Activated T-helper 1 cell treated with anti-CD3 and anti-CD28 coated beads, Interleukin-12 subunit alpha, Interleukin-12 subunit beta, Interleukin-2, Interleukin-4 antibody, amounts not matched to agents 30 ng/mL and 10 ng/mL and 1 ng/mL, durations not matched to agents 14 hours and 24 hours and 36 hours (primary cell): ENCODE data around the gene NOP9. TPM values are rescaled to one million over a fixed set of nuclear protein-coding genes. Genes with fewer than 3 reads are reported as not detected.

Source experiments
- DNase-seq: peaks from one replicate; pipeline ENCODE4 v3.0.0; 2021; ENCODE audit warnings: low spot score
- H3K27ac Mint-ChIP-seq: one replicate; pipeline ENCODE4 v1.8.0; 2021; ENCODE audit warnings: mild to moderate bottlenecking, mixed read lengths
- H3K27me3 Mint-ChIP-seq: one replicate; pipeline ENCODE4 v1.8.0; 2022; ENCODE audit warnings: mild to moderate bottlenecking, moderate library complexity, mixed read lengths; ENCODE audit not compliant: insufficient read depth
- H3K36me3 Mint-ChIP-seq: one replicate; pipeline ENCODE4 v1.8.0; 2021; ENCODE audit warnings: low read depth, mixed read lengths
- H3K4me1 Mint-ChIP-seq: one replicate; pipeline ENCODE4 v1.8.0; 2021; ENCODE audit warnings: low read depth, mixed read lengths
- H3K4me3 Mint-ChIP-seq: one replicate; pipeline ENCODE4 v1.8.0; 2021; ENCODE audit warnings: mild to moderate bottlenecking, moderate library complexity, mixed read lengths
- H3K9me3 Mint-ChIP-seq: one replicate; pipeline ENCODE4 v1.8.0; 2021; ENCODE audit warnings: mixed read lengths
- intact Hi-C: fragments of 100-400 bp; cut with micrococcal nuclease; formaldehyde crosslinking; loops from one replicate; pipeline ENCODE4 v1.15.1; 2024
- total RNA-seq: library from RNA; stranded (reverse); gene quantifications from 2 replicates; pipeline ENCODE4 v1.2.3, GENCODE V29; 2022

Gene NOP9
- total RNA-seq, 1 donor from 2014 or later = 49.3 TPM

DNA sequence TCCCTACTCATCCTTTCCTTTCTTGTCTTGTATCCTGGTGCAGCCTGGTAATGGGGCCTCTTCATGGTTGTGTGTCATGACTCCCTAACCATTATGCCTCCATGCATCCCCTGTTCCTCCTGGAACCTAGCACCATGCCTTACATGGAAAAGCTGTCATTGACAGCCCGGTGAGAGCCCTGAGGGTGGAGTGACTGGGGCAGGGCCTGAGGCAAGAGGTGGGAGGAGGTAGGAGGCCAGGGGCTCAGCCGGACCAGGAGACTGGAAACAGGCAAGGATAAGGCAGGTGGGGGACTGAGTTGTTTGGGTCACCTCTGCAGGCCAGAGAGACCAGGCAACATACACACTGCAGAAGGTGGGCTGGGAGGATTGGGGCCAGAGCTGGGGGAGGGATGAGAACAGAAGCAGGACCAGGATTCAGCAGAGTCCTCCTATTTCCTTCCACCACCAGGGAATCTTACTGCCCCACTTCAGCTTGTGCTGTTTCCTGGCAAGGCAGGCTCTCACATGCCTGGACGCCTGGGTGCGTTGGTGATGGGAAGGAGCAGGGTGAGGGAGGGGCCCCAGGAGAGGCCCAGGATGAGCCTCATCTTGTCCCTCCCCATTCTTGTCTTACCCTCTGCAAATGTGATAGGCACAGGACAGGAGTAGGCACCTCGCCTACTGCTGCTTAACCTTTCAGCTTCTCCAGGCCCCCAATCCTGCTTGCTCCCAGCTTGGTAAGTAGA is 10.1 kb downstream of the NOP9 start, which contains the start of gene LTB4R2:
Gene LTB4R2 (plus strand): TSS at position 603 of the 727 bp plus-strand sequence. CDS start 525 bp downstream, outside the sequence.
- Mint-ChIP-seq H3K27me3 (peaks cover 1% of the 10 kb centered on the region), H3K4me3 (peak within 1 kb of the TSS; percentile 85), H3K4me1 (peaks cover 69% of the 10 kb centered on the region), H3K27ac (peak within 1 kb of the TSS; percentile 84), H3K9me3 (no peaks in the 10 kb centered on the region), H3K36me3 (peaks cover 56% of the 10 kb centered on the region)
- no peak for DNase-seq
- intact Hi-C loops = loop anchor here (1.0 kb wide), 1 partner anchor 122 kb away; no protein-coding TSS in a partner anchor

DNA sequence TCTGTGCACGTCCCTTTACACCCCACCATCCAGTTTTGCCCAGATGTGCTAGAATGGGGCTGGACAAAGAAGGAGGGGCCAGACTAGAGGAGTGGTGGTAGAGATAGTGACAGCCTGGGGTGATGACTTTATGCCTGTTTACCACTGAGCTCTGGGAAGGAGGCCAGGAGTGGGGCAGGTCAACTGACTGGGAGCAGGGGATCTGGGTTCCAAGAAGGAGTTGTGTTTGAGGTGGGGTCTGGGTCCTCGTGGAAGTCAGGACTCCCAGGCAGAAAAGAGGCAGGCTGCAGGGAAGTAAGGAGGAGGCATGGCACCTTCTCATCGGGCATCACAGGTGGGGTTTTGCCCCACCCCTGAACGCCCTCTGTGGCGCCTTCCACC is 10.6 kb downstream of the NOP9 start:
- peaks cover 1% of the 10 kb centered on the region for H3K27me3 Mint-ChIP-seq
- H3K9me3 Mint-ChIP-seq = no peaks in the 10 kb centered on the region
- peak overlapping the region; percentile 78 for H3K4me3 Mint-ChIP-seq
- intact Hi-C loops = loop anchor here (1.0 kb wide), 1 partner anchor 121 kb away; no protein-coding TSS in a partner anchor
- no peak for DNase-seq
- peaks cover 75% of the 10 kb centered on the region for H3K4me1 Mint-ChIP-seq
- H3K36me3 Mint-ChIP-seq = peaks cover 50% of the 10 kb centered on the region
- H3K27ac Mint-ChIP-seq = peak overlapping the region; percentile 84

- peak within 1 kb of the TSS; percentile 85 for H3K4me3 Mint-ChIP-seq
- intact Hi-C loops = loop anchor here (1.0 kb wide), 1 partner anchor 120 kb away; no protein-coding TSS in a partner anchor
- peaks cover 47% of the 10 kb centered on the region for H3K36me3 Mint-ChIP-seq
- peak; percentile 59 for DNase-seq
- H3K27me3 Mint-ChIP-seq = peaks cover 1% of the 10 kb centered on the region
- peaks cover 81% of the 10 kb centered on the region for H3K4me1 Mint-ChIP-seq
- no peaks in the 10 kb centered on the region for H3K9me3 Mint-ChIP-seq
- H3K27ac Mint-ChIP-seq = peak within 1 kb of the TSS; percentile 84
These were observed 11.3 kb downstream of the NOP9 start, which contains the start of gene LTB4R for GRCh38 chr14:24310646-24311604. Gene LTB4R, plus strand, starts transcription at chr14:24311502. Its CDS starts 4,150 bp downstream, at chr14:24315652.

DNA sequence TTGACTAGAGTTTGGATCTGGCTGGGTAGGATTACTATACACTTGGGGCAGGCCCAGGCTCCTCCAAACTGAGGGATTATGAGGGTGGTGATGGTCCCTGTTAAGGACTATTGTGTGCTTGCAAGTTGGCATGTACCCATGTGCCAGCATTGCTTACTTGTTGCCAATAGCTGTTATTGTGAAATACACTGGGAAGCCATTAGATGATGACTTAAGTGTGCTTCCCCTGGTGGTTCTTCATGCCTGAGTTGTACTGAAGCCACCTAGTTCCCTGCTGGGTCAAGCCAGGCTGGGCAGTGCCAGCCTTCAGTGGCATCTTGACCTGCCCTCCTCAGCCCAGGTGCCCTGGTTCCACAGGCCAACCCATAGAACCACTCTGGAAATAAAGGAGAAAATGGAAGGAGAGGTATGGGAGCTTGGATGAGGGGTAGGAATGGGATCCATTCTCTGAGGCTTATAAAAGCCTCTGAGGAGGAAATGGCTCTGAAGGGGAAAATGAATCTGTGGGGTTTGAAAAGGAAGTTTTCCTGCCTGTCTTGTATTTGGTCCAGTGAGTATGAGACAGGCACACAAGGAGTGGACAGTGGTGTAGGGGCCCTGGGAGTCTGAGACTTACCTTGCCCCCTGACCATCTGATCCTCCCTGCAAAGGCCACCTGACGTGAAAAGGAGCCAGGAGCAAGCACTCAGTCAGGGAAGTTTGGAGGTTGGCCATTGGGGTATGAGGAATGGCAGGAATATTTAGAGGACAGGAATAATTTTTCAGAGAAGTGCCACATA is 12.4 kb downstream of the NOP9 start:
- Mint-ChIP-seq H3K9me3 (no peaks in the 10 kb centered on the region), H3K36me3 (peaks cover 37% of the 10 kb centered on the region), H3K27me3 (peaks cover 1% of the 10 kb centered on the region), H3K4me3 (peak overlapping the region; percentile 85), H3K4me1 (peaks cover 79% of the 10 kb centered on the region), H3K27ac (peak overlapping the region; percentile 81)
- no peak for DNase-seq
- intact Hi-C loops = loop anchor here (2.0 kb wide), 2 partner anchors 13 to 21 kb away; partner anchors contain the start of genes DHRS1 and NOP9

GRCh38 chr14:24312736-24313507 is 13.3 kb downstream of the NOP9 start:
- Mint-ChIP-seq H3K9me3 (no peaks in the 10 kb centered on the region), H3K27me3 (peaks cover 4% of the 10 kb centered on the region), H3K4me3 (peak overlapping the region; percentile 85), H3K36me3 (peaks cover 36% of the 10 kb centered on the region), H3K27ac (peak overlapping the region; percentile 78), H3K4me1 (peaks cover 79% of the 10 kb centered on the region)
- peak; percentile 40 for DNase-seq
- intact Hi-C loops = loop anchor here (2.0 kb wide), 2 partner anchors 14 to 20 kb away; partner anchors contain the start of genes DHRS1 and NOP9

GRCh38 chr14:24313913-24314312 is 14.3 kb downstream of the NOP9 start:
- H3K9me3 Mint-ChIP-seq = no peaks in the 10 kb centered on the region
- DNase-seq = no peak
- peaks cover 30% of the 10 kb centered on the region for H3K36me3 Mint-ChIP-seq
- H3K4me1 Mint-ChIP-seq = peaks cover 72% of the 10 kb centered on the region
- H3K4me3 Mint-ChIP-seq = peak overlapping the region; percentile 41
- peaks cover 4% of the 10 kb centered on the region for H3K27me3 Mint-ChIP-seq
- intact Hi-C loops = loop anchor here (2.0 kb wide), 2 partner anchors 15 to 19 kb away; partner anchors contain the start of genes DHRS1 and NOP9
- peak overlapping the region; percentile 78 for H3K27ac Mint-ChIP-seq

- intact Hi-C loops = no loop called here
- Mint-ChIP-seq H3K27me3 (peaks cover 6% of the 10 kb centered on the region), H3K27ac (peak overlapping the region; percentile 72), H3K4me3 (peak overlapping the region; percentile 41), H3K9me3 (no peaks in the 10 kb centered on the region), H3K4me1 (peaks cover 66% of the 10 kb centered on the region), H3K36me3 (peaks cover 25% of the 10 kb centered on the region)
- no peak for DNase-seq
These were observed 14.9 kb downstream of the NOP9 start for GRCh38 chr14:24314377-24315193.

GRCh38 chr14:24315243-24315806 is 15.7 kb downstream of the NOP9 start:
- intact Hi-C loops = no loop called here
- DNase-seq = no peak
- Mint-ChIP-seq H3K27me3 (peaks cover 5% of the 10 kb centered on the region), H3K9me3 (no peaks in the 10 kb centered on the region), H3K36me3 (peaks cover 24% of the 10 kb centered on the region), H3K4me1 (peaks cover 58% of the 10 kb centered on the region), H3K4me3 (no peak overlapping the region), H3K27ac (no peak overlapping the region)

- H3K4me3 Mint-ChIP-seq = no peak overlapping the region
- peaks cover 24% of the 10 kb centered on the region for H3K36me3 Mint-ChIP-seq
- H3K27me3 Mint-ChIP-seq = peaks cover 5% of the 10 kb centered on the region
- intact Hi-C loops = no loop called here
- H3K9me3 Mint-ChIP-seq = no peaks in the 10 kb centered on the region
- no peak for DNase-seq
- peaks cover 57% of the 10 kb centered on the region for H3K4me1 Mint-ChIP-seq
- H3K27ac Mint-ChIP-seq = no peak overlapping the region
These were observed 16.4 kb downstream of the NOP9 start for GRCh38 chr14:24315807-24316596.

DNA sequence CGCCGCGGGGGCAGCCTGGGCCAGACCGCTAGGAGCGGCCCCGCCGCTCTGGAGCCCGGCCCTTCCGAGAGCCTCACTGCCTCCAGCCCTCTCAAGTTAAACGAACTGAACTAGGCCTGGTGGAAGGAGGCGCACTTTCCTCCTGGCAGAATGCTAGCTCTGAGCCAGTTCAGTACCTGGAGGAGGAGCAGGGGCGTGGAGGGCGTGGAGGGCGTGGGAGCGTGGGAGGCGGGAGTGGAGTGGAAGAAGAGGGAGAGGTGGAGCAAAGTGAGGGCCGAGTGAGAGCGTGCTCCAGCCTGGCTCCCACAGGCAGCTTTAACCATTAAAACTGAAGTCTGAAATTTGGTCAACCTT is 16.9 kb downstream of the NOP9 start:
- no peaks in the 10 kb centered on the region for H3K9me3 Mint-ChIP-seq
- intact Hi-C loops = no loop called here
- peaks cover 24% of the 10 kb centered on the region for H3K36me3 Mint-ChIP-seq
- no peak overlapping the region for H3K4me3 Mint-ChIP-seq
- DNase-seq = no peak
- peaks cover 5% of the 10 kb centered on the region for H3K27me3 Mint-ChIP-seq
- H3K27ac Mint-ChIP-seq = no peak overlapping the region
- peaks cover 55% of the 10 kb centered on the region for H3K4me1 Mint-ChIP-seq
